OCI-LY1 (cell line): ENCODE results near the gene OAF.

Experiments
- H2AFZ ChIP-seq: fragments of 200-600 bp; sonication (generic), shearing (Covaris generic); 2 replicates; pipeline ENCODE4 v1.6.0; 2014; ENCODE audit warnings: antibody characterized with exemption, mild to moderate bottlenecking, low read length
- H3F3A ChIP-seq: fragments of 200-600 bp; sonication (generic), shearing (Covaris generic); 2 replicates; pipeline ENCODE4 v1.6.0; 2014; ENCODE audit warnings: mild to moderate bottlenecking, antibody characterized with exemption, low read length, moderate library complexity; ENCODE audit not compliant: insufficient read depth
- H3K27ac ChIP-seq: fragments of 200-600 bp; sonication (generic); 2 replicates; pipeline ENCODE4 v1.5.1; 2014; ENCODE audit warnings: low read length, mixed run types, mild to moderate bottlenecking, low read depth; ENCODE audit not compliant: poor library complexity, severe bottlenecking
- H3K27me3 ChIP-seq: fragments of 200-600 bp; sonication (generic); 2 replicates; pipeline ENCODE4 v1.6.0; 2014; ENCODE audit warnings: antibody characterized with exemption, mild to moderate bottlenecking, low read length, moderate library complexity; ENCODE audit not compliant: insufficient read depth
- H3K36me3 ChIP-seq: fragments of 200-600 bp; sonication (generic); 2 replicates; pipeline ENCODE4 v1.6.1; 2014; ENCODE audit warnings: mild to moderate bottlenecking, antibody characterized with exemption, low read length, moderate library complexity, mixed read lengths; ENCODE audit not compliant: insufficient read depth
- H3K4me1 ChIP-seq: fragments of 200-600 bp; sonication (generic); 2 replicates; pipeline ENCODE4 v1.5.1; 2014; ENCODE audit warnings: mild to moderate bottlenecking, low read length, moderate library complexity; ENCODE audit not compliant: insufficient read depth, severe bottlenecking
- H3K4me2 ChIP-seq: fragments of 200-600 bp; sonication (generic), shearing (Covaris generic); 2 replicates; pipeline ENCODE4 v1.6.1; 2014; ENCODE audit warnings: low read length
- H3K4me3 ChIP-seq: fragments of 200-600 bp; sonication (generic); 2 replicates; pipeline ENCODE4 v1.5.1; 2014; ENCODE audit warnings: low read length, low read depth, mild to moderate bottlenecking, mixed read lengths; ENCODE audit not compliant: poor library complexity, severe bottlenecking
- H3K79me2 ChIP-seq: fragments of 200-600 bp; shearing (Covaris generic); 2 replicates; pipeline ENCODE4 v1.6.1; 2016; ENCODE audit warnings: mixed run types, low read length, mixed read lengths; ENCODE audit not compliant: insufficient read depth
- H3K9ac ChIP-seq: fragments of 200-600 bp; sonication (generic), shearing (Covaris generic); 2 replicates; pipeline ENCODE4 v1.6.1; 2014; ENCODE audit warnings: mild to moderate bottlenecking, low read length, mixed read lengths
- H3K9me2 ChIP-seq: fragments of 200-600 bp; sonication (generic), shearing (Covaris generic); 2 replicates; pipeline ENCODE4 v1.6.1; 2014; ENCODE audit warnings: low read depth, mild to moderate bottlenecking, low read length, mixed read lengths
- H3K9me3 ChIP-seq: fragments of 200-600 bp; shearing (Covaris generic); 2 replicates; pipeline ENCODE4 v1.6.1; 2014; ENCODE audit warnings: low read length, mixed read lengths
- H4K20me1 ChIP-seq: fragments of 200-600 bp; sonication (generic), shearing (Covaris generic); 2 replicates; pipeline ENCODE4 v1.6.0; 2016; ENCODE audit warnings: mild to moderate bottlenecking, low read length; ENCODE audit not compliant: insufficient read depth
- CTCF ChIP-seq: fragments of 200-600 bp; sonication (generic), shearing (Covaris generic); IDR thresholded peaks from 2 replicates; pipeline ENCODE4 v1.5.1; 2017; ENCODE audit warnings: mild to moderate bottlenecking, antibody characterized with exemption, low read length, moderate library complexity, mixed read lengths
- EZH2 ChIP-seq: fragments of 200-600 bp; sonication (generic), shearing (Covaris generic); IDR thresholded peaks from 2 replicates; pipeline ENCODE4 v1.8.0; 2017; ENCODE audit warnings: borderline replicate concordance, mixed run types, mild to moderate bottlenecking, antibody characterized with exemption, low read length, moderate library complexity, mixed read lengths

The OAF gene

GRCh38 chr11:120243221-120243620, 32.4 kb downstream of the OAF start:
- Histone ChIP-seq H2AFZ (no peak overlapping the region), H3K9me3 (no peaks in the 10 kb centered on the region), H3K9me2 (no peaks in the 10 kb centered on the region), H4K20me1 (no peaks in the 10 kb centered on the region), H3K9ac (no peak overlapping the region), H3K4me3 (no peak overlapping the region), H3K27me3 (no peaks in the 10 kb centered on the region), H3K4me2 (no peak overlapping the region), H3K79me2 (no peaks in the 10 kb centered on the region), H3K27ac (no peak overlapping the region), H3F3A (no peaks in the 10 kb centered on the region), H3K36me3 (no peaks in the 10 kb centered on the region), H3K4me1 (no peaks in the 10 kb centered on the region)
- no peak for TF ChIP-seq CTCF
- TF ChIP-seq EZH2 = no peak

GRCh38 chr11:120244476-120245365, 33.9 kb downstream of the OAF start:
- Histone ChIP-seq H3K9me3 (no peaks in the 10 kb centered on the region), H2AFZ (no peak overlapping the region), H3K4me2 (no peak overlapping the region), H3K4me3 (no peak overlapping the region), H3K36me3 (no peaks in the 10 kb centered on the region), H3K9me2 (no peaks in the 10 kb centered on the region), H3K79me2 (no peaks in the 10 kb centered on the region), H3K9ac (no peak overlapping the region), H3K27ac (no peak overlapping the region), H3F3A (no peaks in the 10 kb centered on the region), H4K20me1 (no peaks in the 10 kb centered on the region), H3K4me1 (no peaks in the 10 kb centered on the region), H3K27me3 (no peaks in the 10 kb centered on the region)
- TF ChIP-seq EZH2 (no peak), CTCF (no peak)

- Histone ChIP-seq H3K36me3 (no peaks in the 10 kb centered on the region), H3K4me1 (no peaks in the 10 kb centered on the region), H3K4me2 (no peak overlapping the region), H3K4me3 (no peak overlapping the region), H3K9me2 (no peaks in the 10 kb centered on the region), H3K9ac (no peak overlapping the region), H2AFZ (no peak overlapping the region), H3K27ac (no peak overlapping the region), H4K20me1 (no peaks in the 10 kb centered on the region), H3K79me2 (no peaks in the 10 kb centered on the region), H3F3A (no peaks in the 10 kb centered on the region), H3K27me3 (no peaks in the 10 kb centered on the region), H3K9me3 (no peaks in the 10 kb centered on the region)
- TF ChIP-seq EZH2 (no peak), CTCF (no peak)
Measured at GRCh38 chr11:120245434-120245833, 34.6 kb downstream of the OAF start.
